Mononuclear cell (primary cell): ENCODE results near the gene ERP29. TPM values are rescaled to one million over a fixed set of nuclear protein-coding genes. Genes with fewer than 3 reads are reported as not detected.
"Not testable (repeated sequence)": the region's sequence is repeated elsewhere in the genome, so short reads cannot be mapped to it uniquely, and the experiment has no call there.

Source experiments
- H3K27me3 ChIP-seq: 2 replicates; pipeline ENCODE4 v1.6.0; 2011; ENCODE audit warnings: low read length, control low read depth; ENCODE audit not compliant: insufficient read depth
- H3K4me1 ChIP-seq: 2 replicates; pipeline ENCODE4 v1.5.1; 2011; ENCODE audit warnings: mild to moderate bottlenecking, low read length, control low read depth; ENCODE audit not compliant: insufficient read depth
- H3K4me3 ChIP-seq: 2 replicates; pipeline ENCODE4 v1.5.1; 2011; ENCODE audit warnings: mild to moderate bottlenecking, low read length, moderate library complexity
- H3K9me3 ChIP-seq: 2 replicates; pipeline ENCODE4 v1.5.1; 2011; ENCODE audit warnings: low read depth, mild to moderate bottlenecking, control low read depth, low read length
- total RNA-seq: library from RNA; depleted of rRNA; stranded (reverse); fragments of >200 nt; gene quantifications from one replicate; pipeline ENCODE4 v1.2.3, GENCODE V29; 2012

The ERP29 gene
- total RNA-seq, 1 donor = 115 TPM

DNA sequence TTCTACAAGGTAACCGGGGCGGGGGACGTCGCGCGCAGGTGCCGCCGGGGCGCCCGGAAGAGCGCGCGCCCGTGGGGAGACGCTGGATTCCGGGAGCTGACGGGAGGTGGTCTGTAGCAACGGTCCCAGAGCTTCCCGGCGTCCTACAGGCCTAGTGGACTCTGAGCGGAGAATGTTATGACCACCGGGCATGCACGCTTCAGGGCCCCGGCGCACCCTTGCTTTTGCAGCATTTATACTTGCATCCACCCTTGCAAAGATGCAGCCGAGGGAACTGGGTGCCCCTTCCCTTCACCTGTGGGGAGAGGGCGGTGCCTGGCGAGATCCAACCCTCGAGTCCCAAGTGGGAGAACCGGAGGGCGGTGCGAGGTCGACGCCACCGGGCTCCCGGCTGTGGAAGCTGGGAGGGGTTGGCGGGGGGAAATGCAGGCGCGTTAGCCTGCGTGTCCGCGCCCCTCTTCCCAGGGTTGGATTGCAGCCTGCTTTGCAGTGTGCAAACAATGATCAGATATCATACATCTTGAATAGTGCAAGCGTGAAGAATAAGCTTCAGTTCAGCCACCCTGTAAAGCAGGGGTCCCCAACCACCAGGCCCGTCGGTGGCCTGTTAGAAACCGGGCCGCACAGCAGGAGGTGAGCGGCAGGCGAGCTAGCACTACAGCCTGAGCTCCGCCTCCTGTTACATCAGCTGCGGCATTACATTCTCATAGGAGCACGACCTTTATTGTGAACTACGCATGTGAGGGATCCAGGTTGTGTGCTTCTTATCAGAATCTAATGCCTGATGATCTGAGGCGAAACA is 576 bp downstream of the ERP29 start:
- peaks cover 58% of the 10 kb centered on the region for H3K4me1 ChIP-seq
- H3K27me3 ChIP-seq = no peaks in the 10 kb centered on the region
- peak overlapping the region; percentile 95 for H3K4me3 ChIP-seq
- H3K9me3 ChIP-seq = no peaks in the 10 kb centered on the region

DNA sequence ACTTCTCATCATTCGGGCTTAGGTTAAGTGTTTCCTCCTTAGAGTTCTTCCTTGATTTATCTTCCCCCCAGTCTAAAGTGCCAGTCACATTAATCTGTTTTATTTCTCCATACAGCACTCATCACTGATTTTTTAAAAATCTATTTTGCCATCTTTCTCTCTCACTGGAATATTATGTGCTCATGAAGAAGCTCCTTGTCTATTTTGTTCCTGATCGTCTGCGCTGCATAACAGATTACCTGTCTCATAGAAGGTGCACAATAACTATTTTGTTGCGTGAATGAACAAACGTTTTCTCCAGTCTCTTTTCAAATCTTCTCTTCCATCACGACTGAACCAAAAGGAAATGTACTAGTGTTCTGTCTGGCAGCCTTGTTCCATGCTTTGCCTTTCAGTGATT is 2.7 kb downstream of the ERP29 start:
- Histone ChIP-seq H3K4me3 (no peak overlapping the region), H3K9me3 (no peaks in the 10 kb centered on the region), H3K27me3 (no peaks in the 10 kb centered on the region), H3K4me1 (peaks cover 61% of the 10 kb centered on the region)

DNA sequence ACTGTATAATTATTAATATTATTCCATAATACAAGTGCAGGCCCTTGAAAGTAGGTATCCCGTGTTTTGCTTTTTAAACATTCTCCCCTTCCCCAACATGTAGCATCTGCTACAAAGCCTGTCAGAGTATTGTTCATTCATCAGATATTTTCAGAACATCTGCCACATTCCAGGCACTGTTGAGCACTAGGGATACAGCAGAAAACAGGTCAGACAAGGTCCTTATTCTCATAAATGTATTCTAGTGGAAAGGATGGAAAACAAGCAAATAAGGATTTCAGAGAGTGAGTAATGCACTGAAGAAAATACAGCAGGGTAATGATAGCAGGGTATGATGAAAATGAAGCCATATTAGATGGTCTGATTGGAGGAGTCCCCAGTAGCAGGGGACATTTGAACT is 3.8 kb downstream of the ERP29 start:
- H3K9me3 ChIP-seq = no peaks in the 10 kb centered on the region
- no peaks in the 10 kb centered on the region for H3K27me3 ChIP-seq
- no peak overlapping the region for H3K4me3 ChIP-seq
- peaks cover 50% of the 10 kb centered on the region for H3K4me1 ChIP-seq

DNA sequence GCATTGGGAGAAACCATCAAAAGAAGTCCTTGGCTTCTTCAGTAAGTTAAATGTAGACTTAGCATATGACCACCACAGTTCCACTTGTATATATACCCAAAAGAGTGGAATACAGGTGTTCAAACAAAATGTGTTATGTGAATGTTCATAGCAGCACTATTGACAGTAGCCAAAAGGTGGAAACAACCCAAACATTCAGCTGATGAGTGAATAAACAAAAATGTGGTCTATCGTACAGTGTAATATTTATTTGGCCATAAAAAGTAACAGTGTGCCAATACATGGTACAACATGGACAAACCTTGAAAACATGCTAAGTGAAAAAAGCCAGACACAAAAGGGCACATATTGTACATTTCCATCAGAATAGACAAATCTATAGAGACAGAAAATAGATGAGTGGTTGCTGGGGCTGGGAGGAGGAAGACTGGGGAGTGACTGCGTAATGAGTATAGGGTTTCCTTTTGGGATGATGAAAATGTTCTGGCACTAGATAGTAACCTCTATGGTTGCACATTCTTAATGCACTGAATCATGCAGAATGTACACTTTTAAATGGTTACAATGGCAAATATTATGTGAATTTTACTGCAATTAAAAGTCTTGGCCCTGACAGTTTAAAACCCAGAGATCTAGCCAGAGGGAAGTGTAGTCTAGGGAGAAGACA is 5.5 kb downstream of the ERP29 start:
- H3K27me3 ChIP-seq = no peaks in the 10 kb centered on the region
- H3K4me1 ChIP-seq = peaks cover 41% of the 10 kb centered on the region
- H3K4me3 ChIP-seq = no peak overlapping the region
- H3K9me3 ChIP-seq = no peaks in the 10 kb centered on the region

DNA sequence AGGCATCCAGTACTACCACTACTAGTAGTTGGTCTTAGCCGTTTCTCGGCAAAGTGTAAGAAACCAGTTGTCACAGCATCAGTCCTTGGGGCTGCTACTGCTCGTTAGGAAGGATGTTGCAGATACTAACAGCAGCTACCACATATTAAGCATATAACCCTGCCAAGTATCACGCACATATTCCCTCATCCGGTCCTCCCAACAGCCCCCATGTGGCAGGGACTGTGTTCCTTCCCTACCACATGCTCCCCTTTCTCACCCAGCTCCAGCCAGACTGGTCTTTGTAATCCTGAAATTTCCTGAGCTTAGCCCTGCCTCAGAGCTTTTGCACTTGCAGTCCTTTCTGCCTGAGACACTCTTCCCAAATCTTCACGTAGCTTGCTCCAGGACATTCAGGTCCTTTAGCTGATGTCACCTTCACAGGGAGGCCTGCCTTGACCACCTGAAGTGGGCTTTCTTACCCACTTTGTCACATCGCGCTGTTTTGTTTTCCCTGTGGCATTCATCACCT is 7.8 kb downstream of the ERP29 start:
- no peak overlapping the region for H3K4me3 ChIP-seq
- no peaks in the 10 kb centered on the region for H3K27me3 ChIP-seq
- peaks cover 24% of the 10 kb centered on the region for H3K4me1 ChIP-seq
- no peaks in the 10 kb centered on the region for H3K9me3 ChIP-seq

DNA sequence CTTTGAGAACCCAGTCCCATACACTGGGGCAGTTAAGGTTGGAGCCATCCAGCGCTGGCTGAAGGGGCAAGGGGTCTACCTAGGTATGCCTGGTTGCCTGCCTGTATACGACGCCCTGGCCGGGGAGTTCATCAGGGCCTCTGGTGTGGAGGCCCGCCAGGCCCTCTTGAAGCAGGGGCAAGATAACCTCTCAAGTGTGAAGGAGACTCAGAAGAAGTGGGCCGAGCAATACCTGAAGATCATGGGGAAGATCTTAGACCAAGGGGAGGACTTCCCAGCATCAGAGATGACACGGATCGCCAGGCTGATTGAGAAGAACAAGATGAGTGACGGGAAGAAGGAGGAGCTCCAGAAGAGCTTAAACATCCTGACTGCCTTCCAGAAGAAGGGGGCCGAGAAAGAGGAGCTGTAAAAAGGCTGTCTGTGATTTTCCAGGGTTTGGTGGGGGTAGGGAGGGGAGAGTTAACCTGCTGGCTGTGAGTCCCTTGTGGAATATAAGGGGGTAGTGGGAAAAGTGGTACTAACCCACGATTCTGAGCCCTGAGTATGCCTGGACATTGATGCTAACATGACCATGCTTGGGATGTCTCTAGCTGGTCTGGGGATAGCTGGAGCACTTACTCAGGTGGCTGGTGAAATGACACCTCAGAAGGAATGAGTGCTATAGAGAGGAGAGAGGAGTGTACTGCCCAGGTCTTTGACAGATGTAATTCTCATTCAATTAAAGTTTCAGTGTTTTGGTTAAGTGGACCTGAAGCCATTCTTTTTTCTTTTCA is 9.2 kb downstream of the ERP29 start:
- Histone ChIP-seq H3K4me3 (no peak overlapping the region), H3K4me1 (peaks cover 27% of the 10 kb centered on the region), H3K27me3 (no peaks in the 10 kb centered on the region), H3K9me3 (no peaks in the 10 kb centered on the region)

DNA sequence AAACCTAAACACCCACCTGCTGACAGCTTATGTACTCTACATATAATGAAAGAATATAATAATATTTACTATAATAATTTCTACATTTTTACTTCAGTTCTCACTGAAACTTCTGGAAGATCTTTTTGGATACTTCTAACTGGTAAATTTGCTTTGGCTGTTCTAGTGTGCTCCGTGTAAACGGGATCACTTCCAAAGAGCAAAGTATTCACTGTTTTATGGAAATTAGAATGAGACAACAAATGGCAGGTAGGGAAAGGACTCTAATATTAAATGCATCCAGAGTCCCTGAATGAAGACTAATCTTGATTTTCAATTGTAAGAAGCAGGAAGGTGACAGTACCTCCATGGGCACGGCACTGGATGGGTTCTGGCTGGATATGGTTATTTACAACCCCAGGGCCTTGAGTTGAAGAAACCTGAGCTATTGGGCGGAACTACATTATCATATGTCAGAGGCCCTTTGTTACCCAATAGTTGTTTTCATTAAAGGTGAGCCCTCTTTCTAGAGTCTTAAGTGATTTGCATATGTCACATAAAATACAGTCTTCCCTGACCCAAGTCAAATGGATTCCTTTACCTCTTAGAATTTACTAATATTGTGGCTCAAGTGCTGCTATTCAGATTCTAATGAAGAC is 10.7 kb downstream of the ERP29 start:
- H3K9me3 ChIP-seq = no peaks in the 10 kb centered on the region
- peaks cover 18% of the 10 kb centered on the region for H3K4me1 ChIP-seq
- no peak overlapping the region for H3K4me3 ChIP-seq
- no peaks in the 10 kb centered on the region for H3K27me3 ChIP-seq

DNA sequence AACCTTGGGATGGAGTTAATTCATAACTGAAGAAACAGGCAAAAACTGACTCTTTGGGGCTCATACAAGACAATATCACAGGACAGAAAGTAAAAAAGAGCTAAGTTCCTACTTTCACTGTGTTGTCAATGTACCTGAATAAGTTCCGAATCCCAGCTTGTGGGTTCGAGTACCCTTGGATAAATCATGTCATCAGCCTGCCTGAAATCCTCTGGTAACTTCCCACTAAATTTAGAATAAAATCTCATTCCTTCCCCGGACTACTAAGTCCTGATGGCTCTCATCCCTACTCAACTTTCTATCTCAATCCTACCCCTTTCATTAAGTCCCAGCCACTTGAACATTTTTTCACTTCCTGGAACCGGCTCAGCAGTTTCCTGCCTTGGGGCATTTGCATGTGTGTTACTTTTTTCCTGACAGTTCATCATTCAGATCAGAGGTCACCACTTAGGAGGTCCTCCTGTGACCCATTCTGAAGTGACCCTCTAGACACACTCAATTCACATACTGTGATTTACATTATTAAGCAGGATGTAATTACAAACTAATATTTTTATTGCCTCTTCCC is 12.7 kb downstream of the ERP29 start:
- H3K4me1 ChIP-seq = peaks cover 19% of the 10 kb centered on the region
- no peaks in the 10 kb centered on the region for H3K9me3 ChIP-seq

DNA sequence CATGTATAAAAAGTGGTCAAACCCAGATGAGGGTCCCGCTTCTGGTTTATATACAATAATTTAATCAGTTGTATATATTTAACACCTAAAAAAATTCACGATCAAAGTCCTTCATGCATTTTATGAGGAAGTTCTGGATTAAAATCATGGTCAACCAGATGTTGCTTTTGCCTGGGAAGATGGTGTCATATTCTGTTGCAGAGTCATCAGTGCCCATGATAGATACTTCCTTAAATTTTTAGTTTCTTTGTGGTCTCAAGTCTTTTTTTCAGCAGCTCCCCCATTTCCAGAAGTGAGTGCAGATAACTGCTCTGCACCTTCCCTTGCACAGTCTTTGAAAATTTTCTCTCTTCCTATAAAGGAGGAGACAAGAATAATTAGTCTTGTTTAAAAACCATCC is 16.1 kb downstream of the ERP29 start:
- no peaks in the 10 kb centered on the region for H3K9me3 ChIP-seq
- no peak overlapping the region for H3K4me3 ChIP-seq
- peaks cover 19% of the 10 kb centered on the region for H3K4me1 ChIP-seq
- no peaks in the 10 kb centered on the region for H3K27me3 ChIP-seq

More for the DNA sequence above, 12.7 kb downstream of the ERP29 start:
- Histone ChIP-seq H3K27me3 (no peaks in the 10 kb centered on the region), H3K4me3 (no peak overlapping the region)

DNA sequence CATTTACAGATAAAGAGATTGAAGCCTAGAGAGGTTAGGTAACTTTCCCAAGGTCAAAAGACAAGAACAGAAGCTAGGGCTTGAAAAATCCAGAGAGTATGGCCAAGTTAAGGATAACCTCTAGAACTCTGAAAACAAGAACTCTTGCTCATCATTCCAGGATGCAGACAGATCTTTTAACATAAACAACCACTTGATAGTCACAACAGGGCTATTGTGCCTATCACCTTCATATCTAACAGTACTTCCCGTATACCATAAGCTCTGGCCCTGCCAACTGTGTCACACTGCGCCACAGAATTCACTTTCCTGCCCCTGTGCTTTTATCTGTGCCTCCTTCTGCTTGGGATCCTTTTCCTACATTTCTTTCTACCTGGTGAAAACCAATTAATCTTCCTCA is 18.2 kb downstream of the ERP29 start:
- Histone ChIP-seq H3K4me1 (peaks cover 10% of the 10 kb centered on the region), H3K9me3 (no peaks in the 10 kb centered on the region), H3K4me3 (no peak overlapping the region), H3K27me3 (no peaks in the 10 kb centered on the region)

DNA sequence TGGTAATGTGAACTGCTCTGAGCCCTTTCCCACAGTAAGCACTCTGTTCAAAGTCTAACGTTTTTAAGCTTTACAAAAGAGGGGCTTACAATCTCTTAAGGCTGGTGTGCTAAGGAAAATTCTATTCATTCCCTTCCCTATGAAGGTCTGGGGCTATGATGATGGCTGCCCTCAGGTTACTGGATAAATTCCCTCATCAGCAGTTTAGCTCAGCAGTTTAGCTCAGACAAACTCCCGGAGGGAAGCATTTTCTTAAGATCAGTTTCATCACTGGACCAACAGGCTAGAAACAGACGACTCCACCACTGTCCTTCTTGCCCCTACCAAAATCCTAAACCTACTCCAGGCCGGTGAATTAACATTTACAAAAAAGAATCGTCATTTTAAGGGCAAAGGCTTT is 19.1 kb downstream of the ERP29 start:
- no peaks in the 10 kb centered on the region for H3K9me3 ChIP-seq
- no peaks in the 10 kb centered on the region for H3K27me3 ChIP-seq
- H3K4me3 ChIP-seq = no peak overlapping the region
- peaks cover 10% of the 10 kb centered on the region for H3K4me1 ChIP-seq

DNA sequence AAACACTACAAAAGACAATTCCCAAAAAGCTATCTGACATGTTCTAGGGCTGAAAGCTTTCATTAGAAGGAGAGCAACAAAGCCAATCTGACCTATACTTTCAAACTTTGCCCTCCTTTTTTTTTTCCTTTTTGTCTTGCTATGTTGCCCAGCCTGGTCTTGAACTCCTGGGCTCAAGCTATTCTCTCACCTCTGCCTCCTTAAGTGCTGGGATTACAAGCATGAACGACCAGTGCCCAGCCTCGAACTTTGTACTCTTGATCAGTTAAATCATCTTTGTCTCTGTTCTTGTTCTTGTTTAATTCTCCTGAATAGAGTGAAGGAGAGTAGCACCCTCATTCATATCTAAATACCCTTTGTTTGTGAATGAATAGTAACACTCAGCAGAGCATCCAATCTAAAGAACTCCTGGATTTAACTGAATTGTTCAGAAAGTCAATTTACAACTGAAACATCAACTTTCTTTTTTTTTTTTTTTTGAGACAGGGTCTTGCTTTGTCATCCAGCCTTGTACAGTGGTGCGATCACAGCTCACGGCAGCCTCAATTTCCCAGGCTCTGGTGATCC is 22.1 kb downstream of the ERP29 start:
- H3K4me1 ChIP-seq = no peaks in the 10 kb centered on the region
- H3K4me3 ChIP-seq = no peak overlapping the region
- H3K27me3 ChIP-seq = no peaks in the 10 kb centered on the region
- no peaks in the 10 kb centered on the region for H3K9me3 ChIP-seq

DNA sequence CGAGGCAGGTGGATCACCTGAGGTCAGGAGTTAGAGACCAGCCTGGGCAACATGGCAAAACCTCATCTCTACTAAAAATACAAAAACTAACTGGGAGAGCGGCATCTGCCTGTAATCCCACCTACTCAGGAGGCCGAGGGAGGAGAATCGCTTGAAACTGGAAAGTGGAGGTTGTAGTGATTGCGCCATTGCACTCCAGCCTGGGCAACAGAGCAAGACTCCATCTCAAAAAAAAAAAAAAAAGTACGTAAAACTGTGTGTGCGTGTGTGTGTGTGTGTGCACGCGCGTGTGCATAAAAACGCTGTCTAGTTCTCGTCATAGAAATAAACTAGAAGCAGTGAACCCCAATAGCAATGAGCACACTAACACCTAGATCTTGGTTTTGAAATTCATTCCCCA is 23.4 kb downstream of the ERP29 start:
- H3K4me3 ChIP-seq, H3K4me1 ChIP-seq, H3K27me3 ChIP-seq, H3K9me3 ChIP-seq: not testable (repeated sequence)

DNA sequence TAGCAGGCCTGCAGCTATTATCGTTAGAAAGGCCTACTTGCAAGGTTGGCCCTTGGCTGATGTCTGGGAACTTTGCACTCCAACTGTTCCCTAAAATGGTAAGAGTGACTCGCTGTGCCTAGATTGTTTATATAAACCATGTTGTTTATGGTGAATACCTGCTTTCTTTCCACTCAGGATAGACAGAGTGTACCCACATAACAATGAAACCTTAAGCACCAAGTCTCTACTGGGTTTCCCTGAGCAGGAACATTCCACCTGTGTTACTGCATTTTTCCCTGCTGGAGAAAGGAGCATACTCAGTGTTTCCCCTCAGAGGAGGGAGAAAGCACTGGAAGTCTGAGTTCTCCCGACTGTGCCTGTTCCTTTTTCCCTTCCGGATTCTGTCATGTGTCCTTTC is 32.8 kb downstream of the ERP29 start:
- H3K27me3 ChIP-seq = no peaks in the 10 kb centered on the region
- H3K4me3 ChIP-seq = no peak overlapping the region
- no peaks in the 10 kb centered on the region for H3K9me3 ChIP-seq
- H3K4me1 ChIP-seq = peaks cover 5% of the 10 kb centered on the region
